H1 (cell line): ENCODE results near the gene RNF225. TPM values are rescaled to one million over a fixed set of nuclear protein-coding genes. Genes with fewer than 3 reads are reported as not detected.

Source experiments
- CTCF ChIA-PET: fragments of 300-600 bp; sonication (Branson Sonifier 250); formaldehyde crosslinking; loops from one replicate; lab custom pipeline; 2021; ENCODE audit not compliant: partially characterized antibody; lab: Charles Lee
- POLR2A ChIA-PET: fragments of 300-600 bp; sonication (Branson Sonifier 250); formaldehyde crosslinking; loops from one replicate; lab custom pipeline; 2021; ENCODE audit warnings: inconsistent platforms; ENCODE audit not compliant: partially characterized antibody; lab: Charles Lee
- DNase-seq, 2 experiments: peaks; one replicate each; pipeline versions ENCODE4 v3.0.0 to v3.0.0-alpha.2; 2010 to 2022; ENCODE audit warnings: low spot score in 2 of 2, low read depth in 1 of 2, mixed read lengths in 1 of 2
- FAIRE-seq: peaks from 2 replicates; lab custom pipeline; 2011; peaks lifted over from hg19 to GRCh38; lab: Jason Lieb, UNC
- H2AFZ ChIP-seq: 2 replicates; pipeline ENCODE4 v1.8.1; 2012; ENCODE audit warnings: low read length, inconsistent platforms
- H2AK5ac ChIP-seq: 2 replicates; pipeline ENCODE4 v1.6.1; 2013; ENCODE audit warnings: low read depth, low read length
- H2BK120ac ChIP-seq: replicated peaks from 2 replicates; pipeline ENCODE3; 2013; ENCODE audit warnings: low read depth, low read length, inconsistent platforms
- H2BK12ac ChIP-seq: 2 replicates; pipeline ENCODE4 v1.6.1; 2013; ENCODE audit warnings: low read depth, low read length
- H2BK15ac ChIP-seq: 2 replicates; pipeline ENCODE4 v1.6.1; 2013; ENCODE audit warnings: low read length
- H2BK20ac ChIP-seq: 2 replicates; pipeline ENCODE4 v1.6.1; 2013; ENCODE audit warnings: low read length
- H2BK5ac ChIP-seq: 2 replicates; pipeline ENCODE4 v1.6.1; 2013; ENCODE audit warnings: low read depth, low read length
- H3K14ac ChIP-seq: 2 replicates; pipeline ENCODE4 v1.6.1; 2013; ENCODE audit warnings: inconsistent platforms; ENCODE audit not compliant: insufficient read length
- H3K18ac ChIP-seq: 2 replicates; pipeline ENCODE4 v1.6.1; 2013; ENCODE audit warnings: low read length; ENCODE audit errors: extremely low read depth
- H3K23ac ChIP-seq: 2 replicates; pipeline ENCODE4 v1.6.1; 2013; ENCODE audit warnings: inconsistent platforms; ENCODE audit not compliant: insufficient read length
- H3K23me2 ChIP-seq: 2 replicates; pipeline ENCODE4 v1.6.1; 2013; ENCODE audit warnings: low read depth, low read length
- H3K27ac ChIP-seq: 2 replicates; pipeline ENCODE4 v1.6.1; 2011; ENCODE audit warnings: low read depth, low read length, inconsistent platforms
- H3K27me3 ChIP-seq, 4 experiments: replicated peaks in 1 of 4; 1 replicate in 1 of 4; 2 replicates in 3 of 4; pipeline versions ENCODE4 v1.6.1 to v1.8.1; 2011 to 2013; ENCODE audit warnings: low read length in 3 of 4, mild to moderate bottlenecking in 3 of 4, inconsistent platforms in 2 of 4, mixed read lengths in 2 of 4, moderate library complexity in 1 of 4; ENCODE audit not compliant: control insufficient read depth in 3 of 4, insufficient read depth in 3 of 4; ENCODE audit errors: extremely low read depth in 1 of 4
- H3K36me3 ChIP-seq, 4 experiments: 2 replicates each; pipeline versions ENCODE4 v1.6.1 to v1.8.1; 2011 to 2013; ENCODE audit warnings: mild to moderate bottlenecking in 4 of 4, low read length in 3 of 4, moderate library complexity in 2 of 4, control low read depth in 1 of 4, inconsistent platforms in 1 of 4; ENCODE audit not compliant: insufficient read depth in 4 of 4, control insufficient read depth in 2 of 4
- H3K4ac ChIP-seq: replicated peaks from 2 replicates; pipeline ENCODE3; 2013; ENCODE audit warnings: low read length, low read depth, mixed read lengths, inconsistent platforms; ENCODE audit not compliant: insufficient read length
- H3K4me1 ChIP-seq, 4 experiments: replicated peaks in 1 of 4; 1 replicate in 1 of 4; 2 replicates in 3 of 4; pipeline versions ENCODE4 v1.6.1 to v1.8.1; 2011 to 2013; ENCODE audit warnings: low read length in 3 of 4, inconsistent platforms in 2 of 4, mixed read lengths in 1 of 4; ENCODE audit not compliant: insufficient read depth in 4 of 4, control insufficient read depth in 3 of 4
- H3K4me2 ChIP-seq, 2 experiments: 2 replicates each; pipeline versions ENCODE4 v1.6.1 to v1.8.1; 2011 to 2013; ENCODE audit warnings: low read depth in 2 of 2, low read length in 2 of 2, control low read depth in 1 of 2, inconsistent platforms in 1 of 2, mild to moderate bottlenecking in 1 of 2; ENCODE audit not compliant: insufficient read depth in 1 of 2
- H3K4me3 ChIP-seq, 4 experiments: fragments of 200-600, 300-600 bp in 1 of 4; sonication (generic), shearing (Covaris generic), sonication (Bioruptor Twin) in 1 of 4; 2 replicates each; pipeline versions ENCODE4 v1.5.1 to v1.8.1; 2011 to 2016; ENCODE audit warnings: low read length in 4 of 4, low read depth in 3 of 4, control low read depth in 2 of 4, inconsistent platforms in 2 of 4, mild to moderate bottlenecking in 2 of 4, mixed read lengths in 1 of 4, moderate library complexity in 1 of 4; ENCODE audit not compliant: insufficient read depth in 2 of 4; ENCODE audit errors: extremely low read depth in 1 of 4
- H3K56ac ChIP-seq: replicated peaks from 2 replicates; pipeline ENCODE3; 2013; ENCODE audit warnings: low read depth, mild to moderate bottlenecking, mixed read lengths, low read length, inconsistent platforms; ENCODE audit not compliant: insufficient read length
- H3K79me1 ChIP-seq: 2 replicates; pipeline ENCODE4 v1.6.1; 2013; ENCODE audit warnings: low read depth, low read length, control low read depth
- H3K79me2 ChIP-seq, 2 experiments: 2 replicates each; pipeline versions ENCODE4 v1.6.1 to v1.8.1; 2012 to 2013; ENCODE audit warnings: low read length in 2 of 2, mild to moderate bottlenecking in 2 of 2, inconsistent platforms in 1 of 2; ENCODE audit not compliant: insufficient read depth in 2 of 2, control insufficient read depth in 1 of 2
- H3K9ac ChIP-seq, 4 experiments: replicated peaks in 1 of 4; 1 replicate in 1 of 4; 2 replicates in 3 of 4; pipeline versions ENCODE4 v1.6.1 to v1.8.1; 2011 to 2013; ENCODE audit warnings: low read depth in 3 of 4, low read length in 3 of 4, control low read depth in 2 of 4, mild to moderate bottlenecking in 2 of 4, moderate library complexity in 2 of 4, inconsistent platforms in 1 of 4; ENCODE audit errors: extremely low read depth in 1 of 4
- H3K9me3 ChIP-seq, 2 experiments: 2 replicates each; pipeline versions ENCODE4 v1.6.1 to v1.8.1; 2012 to 2013; ENCODE audit warnings: mild to moderate bottlenecking in 2 of 2, moderate library complexity in 2 of 2, control low read depth in 1 of 2, inconsistent platforms in 1 of 2, low read depth in 1 of 2, low read length in 1 of 2, mixed read lengths in 1 of 2; ENCODE audit not compliant: insufficient read depth in 2 of 2
- H4K20me1 ChIP-seq, 2 experiments: replicated peaks in 1 of 2; 2 replicates each; pipeline versions ENCODE3 to v1.8.1; 2011 to 2013; ENCODE audit warnings: inconsistent platforms in 2 of 2, low read length in 2 of 2, mild to moderate bottlenecking in 1 of 2; ENCODE audit not compliant: insufficient read depth in 2 of 2, control insufficient read depth in 1 of 2
- H4K5ac ChIP-seq: 2 replicates; pipeline ENCODE4 v1.6.1; 2013; ENCODE audit warnings: low read length, low read depth, mixed read lengths, inconsistent platforms; ENCODE audit not compliant: insufficient read length
- H4K8ac ChIP-seq: 2 replicates; pipeline ENCODE4 v1.8.0; 2013; ENCODE audit warnings: mild to moderate bottlenecking, moderate library complexity, low read length, inconsistent platforms; ENCODE audit not compliant: insufficient read depth; ENCODE audit errors: extremely low read depth
- H4K91ac ChIP-seq: replicated peaks from 2 replicates; pipeline ENCODE3; 2013; ENCODE audit warnings: low read length, mixed read lengths, inconsistent platforms; ENCODE audit not compliant: insufficient read length
- JUN ChIP-seq: IDR thresholded peaks from 2 replicates; pipeline ENCODE4 v1.6.1; 2011; ENCODE audit warnings: low read depth, mild to moderate bottlenecking, improper control_type of control experiment, low read length
- KDM4A ChIP-seq: IDR thresholded peaks from one replicate; pipeline ENCODE4 v1.7.1; 2012; ENCODE audit warnings: low read depth, mild to moderate bottlenecking, moderate library complexity, low read length, inconsistent platforms; ENCODE audit not compliant: severe bottlenecking
- TAF1 ChIP-seq: IDR thresholded peaks from 2 replicates; pipeline ENCODE4 v1.6.1; 2011; ENCODE audit warnings: mild to moderate bottlenecking, low read depth, low read length
- WGBS, 2 experiments: shearing (Covaris generic) in 1 of 2; methylation state at CpG; one replicate each; pipeline versions ENCODE4 v1.1.6 to v1.1.7; 2013 to 2015; ENCODE audit warnings: low lambda C conversion rate in 2 of 2, mixed read lengths in 2 of 2, inconsistent platforms in 1 of 2, low coverage in 1 of 2, missing lambda C conversion rate in 1 of 2; ENCODE audit not compliant: insufficient replicate concordance in 2 of 2, insufficient coverage in 1 of 2, insufficient read length in 1 of 2; ENCODE audit errors: extremely low coverage in 1 of 2, missing lambda C conversion rate in 1 of 2; 5-methylcytosine and 5-hydroxymethylcytosine counted together
- polyA plus RNA-seq, 7 experiments: library from polyadenylated mRNA; depleted of rRNA in 3 of 7; stranded (reverse) in 5 of 7; unstranded in 2 of 7; fragments of >200 nt in 5 of 7; fragments of 200-250 nt in 2 of 7; gene quantifications; 1 replicate in 5 of 7; 2 replicates in 1 of 7; 4 replicates in 1 of 7; pipeline versions ENCODE4 v1.2.1 to v1.2.3, GENCODE V29; 2011 to 2013; ENCODE audit warnings: missing spikeins in 2 of 7, mixed read lengths in 2 of 7
- total RNA-seq: library from RNA; stranded (reverse); fragmentation: NEBNext Ultra II Directional; extraction: Animal tissue kit (Norgen Biotek cat#: 25700); gene quantifications from 2 replicates; pipeline ENCODE4 v1.2.1, GENCODE V29; 2021

RNF225 gene
- total and polyA plus RNA-seq, 2 of the 8 experiments (the other 6 are each of a cell fraction or from before 2014, with no cell fraction given), result 0.17 to 1.0 TPM

GRCh38 chr19:58385313-58385890 lies 10.1 kb upstream of the RNF225 start:
- CTCF ChIA-PET, result no interaction called here

More at GRCh38 chr19:58385313-58385890, 10.1 kb upstream of the RNF225 start:
- DNase-seq (no peak), FAIRE-seq (no peak)
- Histone ChIP-seq H2AK5ac (peak overlapping the region; percentile 79; the same call in 1 of the 2 replicates), H3K9me3 (no peaks in the 10 kb centered on the region), H3K4me2 (peak overlapping the region; percentile 95 to 98), H3K23me2 (peaks cover 20% of the 10 kb centered on the region), H4K5ac (peak overlapping the region; percentile 100), H2BK15ac (no peak overlapping the region; the same call in 1 of the 2 replicates), H3K79me1 (peaks cover 4% of the 10 kb centered on the region; the same call in 1 of the 2 replicates), H3K9ac (peak overlapping the region in 3 of 4 experiments; percentile 92 to 95 (median 93); a peak in 6 of 7 replicates), H4K20me1 (peaks cover 10 to 11% of the 10 kb centered on the region in 2 experiments), H3K4ac (peak overlapping the region; percentile 99), H3K23ac (no peak overlapping the region), H3K27me3 (no peaks in the 10 kb centered on the region), H3K14ac (peak overlapping the region; percentile 31), H2AFZ (no peak overlapping the region), H4K8ac (peak overlapping the region; percentile 99), H3K36me3 (peaks cover 3 to 18% (median 15%) of the 10 kb centered on the region in 4 experiments; a peak in 7 of 8 replicates), H3K4me3 (peak overlapping the region; percentile 82 to 99 (median 92); a peak in 7 of 8 replicates), H2BK120ac (peak overlapping the region; percentile 21), H3K27ac (peak overlapping the region; percentile 94; the same call in 1 of the 2 replicates), H3K18ac (no peak overlapping the region; the same call in none of the 2 replicates), H2BK20ac (no peak overlapping the region), H3K4me1 (peaks cover 0 to 15% (median 9%) of the 10 kb centered on the region in 4 experiments; a peak in 6 of 7 replicates), H3K56ac (peak overlapping the region; percentile 99), H2BK5ac (peak overlapping the region; percentile 97; the same call in 1 of the 2 replicates), H4K91ac (peak overlapping the region; percentile 99), H2BK12ac (0 out of 2 replicates have a peak overlapping the region, but pooled peaks have one; percentile 50), H3K79me2 (peaks cover 6 to 29% of the 10 kb centered on the region in 2 experiments)
- POLR2A ChIA-PET, result interaction anchor here (0.7 to 5.8 kb wide), 8 partner anchors 12 to 135 kb away, joined by 3 to 78 read pairs (median 5); partner anchors contain the start of genes ERVK3-1, RNF225, ZBTB45 and ZNF497
- WGBS, 2 experiments, result 90% methylated on average over 9 of the region's 9 CpGs; no CpG with 5 or more reads in 1 of the 2 experiments
- TF ChIP-seq JUN, result no peak
- no peak for TF ChIP-seq TAF1
- TF ChIP-seq KDM4A, result no peak
